ENCODE results near the gene MEX3D. TPM values are rescaled to one million over a fixed set of nuclear protein-coding genes. Genes with fewer than 3 reads are reported as not detected.

Gene MEX3D
- total RNA-seq, 1 experiment from 2014 or later, result 69.2 TPM

- TF ChIP-seq, protein P1, sequence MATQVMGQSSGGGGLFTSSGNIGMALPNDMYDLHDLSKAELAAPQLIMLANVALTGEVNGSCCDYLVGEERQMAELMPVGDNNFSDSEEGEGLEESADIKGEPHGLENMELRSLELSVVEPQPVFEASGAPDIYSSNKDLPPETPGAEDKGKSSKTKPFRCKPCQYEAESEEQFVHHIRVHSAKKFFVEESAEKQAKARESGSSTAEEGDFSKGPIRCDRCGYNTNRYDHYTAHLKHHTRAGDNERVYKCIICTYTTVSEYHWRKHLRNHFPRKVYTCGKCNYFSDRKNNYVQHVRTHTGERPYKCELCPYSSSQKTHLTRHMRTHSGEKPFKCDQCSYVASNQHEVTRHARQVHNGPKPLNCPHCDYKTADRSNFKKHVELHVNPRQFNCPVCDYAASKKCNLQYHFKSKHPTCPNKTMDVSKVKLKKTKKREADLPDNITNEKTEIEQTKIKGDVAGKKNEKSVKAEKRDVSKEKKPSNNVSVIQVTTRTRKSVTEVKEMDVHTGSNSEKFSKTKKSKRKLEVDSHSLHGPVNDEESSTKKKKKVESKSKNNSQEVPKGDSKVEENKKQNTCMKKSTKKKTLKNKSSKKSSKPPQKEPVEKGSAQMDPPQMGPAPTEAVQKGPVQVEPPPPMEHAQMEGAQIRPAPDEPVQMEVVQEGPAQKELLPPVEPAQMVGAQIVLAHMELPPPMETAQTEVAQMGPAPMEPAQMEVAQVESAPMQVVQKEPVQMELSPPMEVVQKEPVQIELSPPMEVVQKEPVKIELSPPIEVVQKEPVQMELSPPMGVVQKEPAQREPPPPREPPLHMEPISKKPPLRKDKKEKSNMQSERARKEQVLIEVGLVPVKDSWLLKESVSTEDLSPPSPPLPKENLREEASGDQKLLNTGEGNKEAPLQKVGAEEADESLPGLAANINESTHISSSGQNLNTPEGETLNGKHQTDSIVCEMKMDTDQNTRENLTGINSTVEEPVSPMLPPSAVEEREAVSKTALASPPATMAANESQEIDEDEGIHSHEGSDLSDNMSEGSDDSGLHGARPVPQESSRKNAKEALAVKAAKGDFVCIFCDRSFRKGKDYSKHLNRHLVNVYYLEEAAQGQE (IDR thresholded peaks at IDR 0.05; ENCODE audit: low read depth), result no peak
- TF ChIP-seq POLR2AphosphoS5 (IDR thresholded peaks at IDR 0.05; ENCODE audit: low read depth, low read length) (no peak), ELF1 (IDR thresholded peaks at IDR 0.05; ENCODE audit: borderline replicate concordance, low read depth) (no peak), CBX3 (IDR thresholded peaks at IDR 0.05; ENCODE audit: low read depth) (no peak), EZH2phosphoT487 (IDR thresholded peaks at IDR 0.05; ENCODE audit: borderline replicate concordance) (no peak), RAD21 (IDR thresholded peaks at IDR 0.05; ENCODE audit: low read depth) (no peak), SP1 (IDR thresholded peaks at IDR 0.05; ENCODE audit: low read depth) (no peak), CEBPB (IDR thresholded peaks at IDR 0.05; ENCODE audit: low read depth) (no peak), SRF (IDR thresholded peaks at IDR 0.05; ENCODE audit: low read depth) (no peak), EGR1 (IDR thresholded peaks at IDR 0.05; ENCODE audit: low read depth) (no peak), JUND (IDR thresholded peaks at IDR 0.05) (no peak)
- TF ChIP-seq, protein P2, sequence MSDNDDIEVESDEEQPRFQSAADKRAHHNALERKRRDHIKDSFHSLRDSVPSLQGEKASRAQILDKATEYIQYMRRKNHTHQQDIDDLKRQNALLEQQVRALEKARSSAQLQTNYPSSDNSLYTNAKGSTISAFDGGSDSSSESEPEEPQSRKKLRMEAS (IDR thresholded peaks at IDR 0.05), result no peak
- TF ChIP-seq, protein P3, sequence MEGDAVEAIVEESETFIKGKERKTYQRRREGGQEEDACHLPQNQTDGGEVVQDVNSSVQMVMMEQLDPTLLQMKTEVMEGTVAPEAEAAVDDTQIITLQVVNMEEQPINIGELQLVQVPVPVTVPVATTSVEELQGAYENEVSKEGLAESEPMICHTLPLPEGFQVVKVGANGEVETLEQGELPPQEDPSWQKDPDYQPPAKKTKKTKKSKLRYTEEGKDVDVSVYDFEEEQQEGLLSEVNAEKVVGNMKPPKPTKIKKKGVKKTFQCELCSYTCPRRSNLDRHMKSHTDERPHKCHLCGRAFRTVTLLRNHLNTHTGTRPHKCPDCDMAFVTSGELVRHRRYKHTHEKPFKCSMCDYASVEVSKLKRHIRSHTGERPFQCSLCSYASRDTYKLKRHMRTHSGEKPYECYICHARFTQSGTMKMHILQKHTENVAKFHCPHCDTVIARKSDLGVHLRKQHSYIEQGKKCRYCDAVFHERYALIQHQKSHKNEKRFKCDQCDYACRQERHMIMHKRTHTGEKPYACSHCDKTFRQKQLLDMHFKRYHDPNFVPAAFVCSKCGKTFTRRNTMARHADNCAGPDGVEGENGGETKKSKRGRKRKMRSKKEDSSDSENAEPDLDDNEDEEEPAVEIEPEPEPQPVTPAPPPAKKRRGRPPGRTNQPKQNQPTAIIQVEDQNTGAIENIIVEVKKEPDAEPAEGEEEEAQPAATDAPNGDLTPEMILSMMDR (IDR thresholded peaks at IDR 0.05 in 2 of 3, conservative IDR thresholded peaks at IDR 0.05 in 1 of 3; ENCODE audit: borderline replicate concordance in 1 of 3, insufficient read depth in 1 of 3, low read depth in 2 of 3, low read length in 2 of 3), result no peak
- TF ChIP-seq, protein P4, sequence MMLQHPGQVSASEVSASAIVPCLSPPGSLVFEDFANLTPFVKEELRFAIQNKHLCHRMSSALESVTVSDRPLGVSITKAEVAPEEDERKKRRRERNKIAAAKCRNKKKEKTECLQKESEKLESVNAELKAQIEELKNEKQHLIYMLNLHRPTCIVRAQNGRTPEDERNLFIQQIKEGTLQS (IDR thresholded peaks at IDR 0.05), result no peak
Observed at GRCh38 chr19:1507192-1507660, 60.9 kb downstream of the MEX3D start (continued).

Measured in HCT116 (cell line).